ENCODE results near the gene MSANTD7. TPM values are rescaled to one million over a fixed set of nuclear protein-coding genes. Genes with fewer than 3 reads are reported as not detected.

The MSANTD7 gene
- total and polyA plus RNA-seq, 2 experiments from 2014 or later: 9.2 to 14.0 TPM

DNA sequence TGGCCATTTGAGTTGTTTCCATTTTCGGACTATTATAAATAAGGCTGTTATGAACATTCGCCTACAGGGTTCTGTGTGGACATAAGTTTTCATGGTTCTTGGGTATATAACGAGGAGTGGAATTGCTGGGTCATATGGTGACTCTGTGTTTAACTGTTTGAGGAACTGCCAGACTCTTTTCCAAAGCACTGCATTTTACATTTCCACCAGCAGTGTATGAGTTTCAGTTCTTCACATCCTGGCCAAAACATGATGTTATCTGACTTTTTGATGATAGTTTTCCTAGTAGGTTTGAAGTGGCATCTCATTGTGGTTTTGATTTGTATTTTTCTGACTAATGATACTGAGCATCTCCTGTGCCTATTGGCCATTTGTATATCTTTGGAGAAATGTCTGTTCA is 46.0 kb downstream of the MSANTD7 start:
- H3K36me3 ChIP-seq (replicated peaks; ENCODE audit: insufficient read depth, low read depth): no peaks in the 10 kb centered on the region
- 98% methylated on average over 3 of the region's 3 CpGs for WGBS (ENCODE audit: low lambda C conversion rate, missing lambda C conversion rate)

More for the DNA sequence above, 46.0 kb downstream of the MSANTD7 start:
- no peaks in the 10 kb centered on the region for H3K9me2 ChIP-seq (replicated peaks; ENCODE audit: insufficient read depth)
- H3K4me1 ChIP-seq (ENCODE audit: insufficient read depth): no peaks in the 10 kb centered on the region
- H3K4me3 ChIP-seq: no peak overlapping the region
- no peaks in the 10 kb centered on the region for H3K9me3 ChIP-seq (ENCODE audit: low read depth)
- no peak for TF ChIP-seq EZH2 (IDR thresholded peaks at IDR 0.05; ENCODE audit: borderline replicate concordance)
- TF ChIP-seq EZH2phosphoT487 (IDR thresholded peaks at IDR 0.05; ENCODE audit: low read depth, severe bottlenecking, unreplicated experiment): no peak
- TF ChIP-seq, protein P1, sequence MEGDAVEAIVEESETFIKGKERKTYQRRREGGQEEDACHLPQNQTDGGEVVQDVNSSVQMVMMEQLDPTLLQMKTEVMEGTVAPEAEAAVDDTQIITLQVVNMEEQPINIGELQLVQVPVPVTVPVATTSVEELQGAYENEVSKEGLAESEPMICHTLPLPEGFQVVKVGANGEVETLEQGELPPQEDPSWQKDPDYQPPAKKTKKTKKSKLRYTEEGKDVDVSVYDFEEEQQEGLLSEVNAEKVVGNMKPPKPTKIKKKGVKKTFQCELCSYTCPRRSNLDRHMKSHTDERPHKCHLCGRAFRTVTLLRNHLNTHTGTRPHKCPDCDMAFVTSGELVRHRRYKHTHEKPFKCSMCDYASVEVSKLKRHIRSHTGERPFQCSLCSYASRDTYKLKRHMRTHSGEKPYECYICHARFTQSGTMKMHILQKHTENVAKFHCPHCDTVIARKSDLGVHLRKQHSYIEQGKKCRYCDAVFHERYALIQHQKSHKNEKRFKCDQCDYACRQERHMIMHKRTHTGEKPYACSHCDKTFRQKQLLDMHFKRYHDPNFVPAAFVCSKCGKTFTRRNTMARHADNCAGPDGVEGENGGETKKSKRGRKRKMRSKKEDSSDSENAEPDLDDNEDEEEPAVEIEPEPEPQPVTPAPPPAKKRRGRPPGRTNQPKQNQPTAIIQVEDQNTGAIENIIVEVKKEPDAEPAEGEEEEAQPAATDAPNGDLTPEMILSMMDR (IDR thresholded peaks at IDR 0.05; ENCODE audit: poor library complexity): no peak
- H3K27ac ChIP-seq: no peak overlapping the region
- H3K79me2 ChIP-seq: peaks cover 95% of the 10 kb centered on the region
- DNase-seq (ENCODE audit: low spot score): no peak
- H4K20me1 ChIP-seq (ENCODE audit: insufficient read depth, poor library complexity, severe bottlenecking): no peaks in the 10 kb centered on the region
- no peak overlapping the region for H3K4me2 ChIP-seq
- H2AFZ ChIP-seq: no peak overlapping the region
- no peaks in the 10 kb centered on the region for H3K27me3 ChIP-seq

Other genes starting within 250 kb of the MSANTD7 start
- gene FAM107B, start 63.4 kb upstream of the MSANTD7 start, total RNA-seq: 84.8 and 85.5 TPM in 2 replicates
- gene FAM107B, start 63.4 kb upstream of the MSANTD7 start, polyA plus RNA-seq: 73.3 and 85.9 TPM in 2 replicates
- gene CDNF, start 269 bp upstream of the MSANTD7 start, total RNA-seq: 3.1 and 7.6 TPM in 2 replicates
- 2.3 and 2.4 TPM in 2 replicates for gene CDNF, start 269 bp upstream of the MSANTD7 start, polyA plus RNA-seq
- gene HSPA14, start within 50 bp of the MSANTD7 start, total RNA-seq: 12.8 and 20.2 TPM in 2 replicates
- gene HSPA14, start within 50 bp of the MSANTD7 start, polyA plus RNA-seq: 9.9 and 13.8 TPM in 2 replicates
- 15.5 and 19.9 TPM in 2 replicates for gene SUV39H2, start 40.6 kb downstream of the MSANTD7 start, total RNA-seq
- 8.0 and 8.6 TPM in 2 replicates for gene SUV39H2, start 40.6 kb downstream of the MSANTD7 start, polyA plus RNA-seq
- gene DCLRE1C, start 115.8 kb downstream of the MSANTD7 start, total RNA-seq: 7.8 and 11.8 TPM in 2 replicates
- 7.9 and 8.0 TPM in 2 replicates for gene DCLRE1C, start 115.8 kb downstream of the MSANTD7 start, polyA plus RNA-seq
- not detected in 2 replicates for gene MEIG1, start 121.1 kb downstream of the MSANTD7 start, total RNA-seq
- 0.27 and 2.1 TPM in 2 replicates for gene MEIG1, start 121.1 kb downstream of the MSANTD7 start, polyA plus RNA-seq
- gene OLAH, start 205.6 kb downstream of the MSANTD7 start, total RNA-seq: not detected in 2 replicates
- not detected in 2 replicates for gene OLAH, start 205.6 kb downstream of the MSANTD7 start, polyA plus RNA-seq

Data from hepatocyte (in vitro differentiated cells).